HG03378 (cell line): Measurements from ENCODE around the gene LMO1.

Experiments
- ATAC-seq: cut with Tn5 transposase; IDR thresholded peaks from one replicate; pipeline ENCODE4 v1.9.1; 2021; ENCODE audit warnings: mild to moderate bottlenecking, moderate library complexity; ENCODE audit not compliant: unreplicated experiment

LMO1 gene

DNA sequence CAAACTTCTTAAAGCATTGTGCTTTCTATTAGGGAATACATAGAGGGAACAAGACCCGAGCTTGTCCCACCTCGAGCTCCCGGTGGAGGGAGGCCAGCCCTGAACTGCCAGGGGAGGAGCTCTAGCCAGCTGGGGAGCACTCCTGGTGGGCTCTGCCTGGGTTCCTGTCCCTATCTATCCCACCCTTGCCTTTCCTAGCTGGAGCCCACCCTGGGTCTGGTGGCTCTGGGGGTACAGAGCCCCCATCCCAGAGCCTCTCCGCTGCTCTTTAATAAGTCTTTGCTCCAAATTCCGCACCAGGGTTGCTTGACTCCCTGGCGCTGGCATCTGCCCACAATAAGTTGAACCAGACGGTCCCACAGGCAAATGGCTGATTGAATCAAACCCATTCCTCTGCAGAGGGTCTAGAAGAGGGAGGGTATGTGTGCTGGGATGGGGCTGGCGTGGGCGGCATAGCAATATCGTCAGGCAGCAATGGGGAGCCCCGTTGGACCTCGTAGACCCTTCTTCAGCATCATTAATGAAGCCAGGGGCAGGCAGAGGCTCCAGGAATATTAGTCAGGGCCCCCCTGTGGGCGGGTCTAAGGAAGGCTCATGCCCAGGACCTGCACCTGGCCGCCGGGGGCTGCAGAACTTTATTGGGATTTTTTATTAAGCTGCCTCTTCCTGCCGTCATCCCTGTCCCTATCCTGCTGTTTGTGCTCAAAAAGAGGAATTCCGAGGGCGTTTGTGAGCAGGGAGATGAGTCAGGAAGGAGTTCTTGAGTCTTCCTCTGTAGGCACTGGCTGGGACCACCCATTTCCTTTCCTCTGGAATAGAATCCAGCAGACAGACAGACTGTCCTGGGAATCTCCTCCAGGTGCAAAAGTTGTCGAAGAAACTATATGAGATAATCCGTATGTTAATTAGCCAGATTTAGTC, 56.3 kb downstream of the LMO1 start:
- ATAC-seq = no peak

DNA sequence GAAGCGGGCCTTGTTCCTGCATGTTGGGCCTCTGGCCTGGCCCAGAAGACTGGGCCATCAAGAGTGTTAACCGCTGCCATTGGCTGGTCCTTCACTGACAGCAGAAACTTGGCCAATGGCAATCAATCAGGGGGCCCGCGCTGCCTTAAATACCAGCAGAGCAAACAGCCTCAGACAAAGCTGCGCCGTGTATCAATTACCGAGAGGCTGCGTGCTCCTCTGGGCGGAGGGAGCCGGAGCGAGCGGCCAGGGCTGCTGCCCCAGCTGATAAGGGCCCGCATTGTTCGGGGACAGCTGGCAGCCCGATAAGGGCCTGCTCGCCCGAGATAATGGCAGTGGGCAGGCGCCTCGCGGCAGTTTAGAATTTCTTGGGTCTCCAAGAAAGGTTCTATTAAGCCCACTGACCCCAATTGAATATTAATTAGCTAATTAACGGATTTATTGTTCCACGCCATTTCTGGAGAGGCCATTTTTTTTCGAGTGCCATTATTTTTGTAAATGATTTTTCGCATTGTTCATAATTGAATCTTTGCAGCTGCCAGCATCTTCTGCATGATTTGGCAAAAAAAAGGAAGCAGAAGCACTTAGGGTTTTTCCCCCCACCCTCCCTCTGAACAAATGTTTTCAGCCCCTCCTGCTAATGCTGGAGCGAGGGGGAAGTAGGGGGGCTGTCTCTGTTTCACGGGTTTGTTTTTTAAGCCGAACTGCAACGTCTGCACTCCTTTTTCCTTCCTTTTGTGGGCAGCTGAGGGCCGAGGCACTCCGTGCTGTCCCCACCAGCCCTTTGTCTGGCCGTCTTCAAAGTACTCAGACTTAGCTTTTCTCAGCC, 57.2 kb downstream of the LMO1 start:
- ATAC-seq = no peak

DNA sequence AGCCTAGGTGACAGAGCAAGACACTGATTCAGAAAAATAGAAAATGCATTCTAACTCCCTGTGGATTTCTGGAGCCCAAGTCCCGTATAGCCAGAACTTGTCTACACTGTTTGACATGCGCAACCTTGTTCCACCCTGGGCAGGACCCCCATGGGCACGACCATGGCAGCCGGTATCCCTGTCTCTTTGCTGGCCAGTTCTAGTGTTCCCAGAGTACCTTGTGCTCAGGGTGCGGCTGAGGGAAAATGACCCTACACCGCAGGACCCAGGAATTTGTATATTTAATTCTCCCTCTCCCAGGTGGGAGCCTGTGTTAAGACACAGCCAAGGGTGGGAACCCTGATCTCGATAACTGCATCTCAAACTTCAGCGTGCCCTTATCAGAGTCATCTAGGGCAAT, 58.1 kb downstream of the LMO1 start:
- no peak for ATAC-seq

DNA sequence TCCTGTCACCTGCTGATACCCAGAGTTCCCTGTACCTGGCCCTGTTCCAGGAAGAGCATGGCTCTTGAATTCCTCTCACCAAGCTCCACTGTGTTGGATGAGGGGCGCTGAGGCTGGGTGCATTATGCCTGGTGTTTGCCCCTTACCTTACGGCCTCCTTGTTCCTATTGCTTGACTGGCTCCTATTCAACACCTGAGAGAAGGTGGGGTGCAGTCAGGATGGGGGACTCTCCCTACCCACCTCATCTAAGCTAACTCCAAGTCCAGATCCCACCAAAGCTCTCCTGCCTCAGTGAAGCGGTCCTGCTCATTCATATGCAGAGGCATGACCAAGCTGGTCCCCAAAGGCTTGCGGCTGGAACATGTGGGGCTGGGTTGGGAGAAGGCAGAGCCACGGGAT, 59.1 kb downstream of the LMO1 start:
- no peak for ATAC-seq

DNA sequence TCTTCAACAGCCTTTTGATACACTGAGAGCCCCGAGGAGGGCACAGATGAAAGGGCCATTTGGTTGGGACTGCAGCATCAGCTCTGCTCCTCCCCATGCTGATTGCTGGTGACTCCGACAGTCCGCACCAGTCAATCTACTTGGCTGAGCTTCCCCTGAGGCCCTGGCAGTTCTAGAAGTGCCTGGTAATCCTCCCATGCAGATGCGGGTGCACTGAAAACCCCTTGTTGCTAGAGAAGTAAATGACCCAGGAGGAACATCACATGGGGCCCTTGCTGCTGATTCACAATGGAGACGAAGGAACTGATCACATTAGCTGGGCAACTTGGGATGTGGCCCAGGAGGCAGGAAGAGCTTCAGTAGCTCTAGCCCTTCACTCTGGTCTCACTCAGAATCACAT, 59.7 kb downstream of the LMO1 start:
- no peak for ATAC-seq

DNA sequence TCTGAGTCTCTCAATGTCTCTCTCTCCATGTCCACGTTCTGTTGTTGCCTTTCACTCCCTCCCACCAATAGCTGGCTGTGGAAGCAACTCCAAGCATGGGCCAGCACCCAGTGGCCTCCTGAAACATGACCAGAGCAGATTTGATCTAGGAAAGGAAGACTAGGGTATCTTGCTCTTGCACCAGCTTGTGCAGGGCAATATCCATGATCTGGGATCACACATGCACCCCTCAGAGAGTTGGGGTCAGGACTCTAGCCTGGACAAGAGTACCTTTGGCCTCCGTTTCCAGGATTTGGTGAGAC, 60.3 kb downstream of the LMO1 start:
- ATAC-seq = no peak

DNA sequence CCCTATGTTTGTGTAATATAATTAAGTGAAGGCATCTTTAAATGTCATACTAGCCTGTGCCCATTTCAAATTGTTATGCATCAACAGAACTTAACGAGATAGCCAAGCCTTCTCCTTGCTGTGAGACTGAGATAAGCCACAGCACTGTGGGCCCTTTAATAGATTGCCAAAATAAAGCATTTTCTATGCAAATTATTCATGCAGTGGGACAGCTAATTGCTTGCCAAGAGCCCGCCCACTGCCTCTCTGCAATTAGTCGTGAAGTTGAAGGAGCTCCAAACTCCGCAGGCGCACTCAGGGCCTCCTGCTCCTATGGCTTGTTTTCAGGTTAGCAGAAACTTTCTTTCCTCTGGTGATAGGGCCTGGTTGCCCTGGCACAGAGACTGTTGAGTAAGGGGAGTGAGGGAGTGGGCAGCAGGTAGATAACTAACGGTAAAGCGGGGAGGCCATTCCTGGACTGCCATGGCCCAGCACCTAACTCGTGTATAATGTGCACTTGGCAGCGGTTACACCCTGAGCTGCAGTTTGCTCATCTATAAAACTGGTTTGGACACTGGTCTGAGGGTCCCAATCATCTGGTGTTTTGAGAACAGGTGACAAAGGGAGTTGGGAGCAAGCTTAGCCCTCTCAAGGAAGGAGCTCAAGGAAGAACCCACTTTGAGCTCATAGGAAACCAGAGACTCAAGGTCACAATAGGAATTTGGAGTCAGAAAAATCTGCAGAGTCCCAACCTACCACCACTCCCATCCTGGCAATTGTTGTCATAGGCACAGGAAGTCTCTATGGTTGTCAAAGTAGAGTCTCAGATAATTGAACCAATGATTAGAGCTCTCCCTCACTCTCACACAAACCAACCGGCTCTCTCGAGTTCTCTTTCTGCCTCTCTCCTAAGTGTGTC, 60.9 kb downstream of the LMO1 start:
- ATAC-seq = no peak

DNA sequence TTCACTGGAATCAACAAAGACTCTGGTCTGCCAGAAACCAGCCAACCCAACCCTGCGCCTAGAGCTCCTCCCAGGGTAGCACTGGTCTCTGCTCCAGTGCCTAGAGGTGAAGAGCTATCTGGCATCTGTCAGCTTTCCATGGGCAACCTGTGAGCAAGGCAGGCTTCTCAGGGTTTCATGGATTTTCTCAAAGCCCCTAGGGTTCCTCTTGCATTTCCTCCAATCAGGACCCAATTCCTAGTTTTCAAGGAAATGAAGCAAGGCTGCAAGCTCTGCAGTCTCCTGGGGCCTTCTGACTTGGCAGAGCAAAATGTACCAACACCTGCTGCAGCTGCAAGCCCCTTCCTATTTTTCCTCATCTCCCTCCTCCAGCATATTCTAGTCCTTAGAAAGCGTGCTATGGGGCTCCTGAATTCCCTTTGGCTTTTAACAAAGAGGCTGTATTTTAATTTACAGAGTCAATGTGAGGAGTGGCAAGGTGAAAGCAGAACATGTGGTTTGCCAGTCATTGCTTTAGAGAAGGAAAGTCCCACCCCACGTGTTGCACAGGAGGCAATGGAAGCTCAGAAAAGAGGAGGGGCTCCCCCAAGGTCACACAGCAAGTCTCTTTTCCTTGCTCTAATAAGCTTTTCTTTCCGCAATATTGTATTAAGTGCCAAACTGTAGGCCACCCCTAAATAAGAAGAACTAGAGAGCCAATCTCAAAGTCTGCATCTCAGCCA, 61.9 kb downstream of the LMO1 start:
- peak; percentile 71 for ATAC-seq

DNA sequence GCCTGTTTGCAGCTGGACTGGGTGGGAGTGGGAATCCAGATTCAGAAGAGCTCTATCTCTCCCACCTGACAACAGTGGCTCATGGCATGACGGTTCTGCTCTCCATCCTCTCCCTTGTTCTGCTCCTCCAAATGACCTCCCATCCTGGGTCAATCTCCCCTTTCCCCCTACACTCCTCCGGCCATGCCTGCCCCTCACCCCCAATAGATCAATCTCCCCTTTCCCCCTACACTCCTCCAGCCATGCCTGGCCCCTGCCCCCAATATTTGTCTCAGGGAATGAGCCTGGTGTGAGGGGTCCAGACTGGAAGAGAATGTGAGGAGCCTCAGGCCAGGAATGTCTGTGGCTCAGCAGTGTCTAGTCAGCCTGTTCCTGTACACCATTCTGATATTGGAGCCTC, 64.0 kb downstream of the LMO1 start:
- ATAC-seq = no peak

DNA sequence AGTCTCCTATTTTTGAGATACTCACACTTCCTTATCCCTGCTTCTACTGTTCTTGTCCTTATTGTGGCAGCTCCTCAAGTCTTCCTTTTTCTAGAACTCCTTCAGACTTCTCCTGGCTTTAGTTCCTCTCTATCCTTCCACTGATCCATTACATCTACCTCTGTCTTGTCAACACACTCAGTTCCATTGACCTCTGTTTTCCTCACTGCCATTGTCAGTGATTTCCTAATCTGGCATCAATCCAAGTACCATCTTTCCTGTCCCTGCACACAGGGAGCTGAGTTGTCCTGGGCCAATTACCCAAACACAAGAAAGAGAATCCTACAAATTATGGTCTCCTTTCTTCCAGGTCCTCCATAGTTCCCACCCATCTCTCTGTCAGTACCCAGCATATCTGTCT, 66.9 kb downstream of the LMO1 start:
- no peak for ATAC-seq

DNA sequence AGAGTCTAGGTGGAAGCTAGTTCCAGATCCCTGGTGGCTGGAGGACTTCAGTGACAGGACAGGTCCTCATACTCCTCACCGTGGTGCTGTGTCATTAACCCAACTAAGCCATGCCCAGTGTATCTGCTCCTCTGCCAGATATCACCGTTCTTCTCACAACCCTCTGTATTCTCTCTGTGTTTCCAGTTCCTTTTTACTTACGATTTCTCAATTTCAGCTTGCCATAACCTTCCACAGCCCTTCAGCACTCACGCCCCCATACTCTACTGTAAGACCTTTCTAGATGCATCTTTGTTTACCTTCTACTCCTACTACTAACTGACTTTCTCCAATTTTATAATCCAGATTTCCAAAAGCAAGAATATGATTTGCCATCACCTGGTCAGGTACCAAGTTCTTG, 68.7 kb downstream of the LMO1 start:
- ATAC-seq = no peak

DNA sequence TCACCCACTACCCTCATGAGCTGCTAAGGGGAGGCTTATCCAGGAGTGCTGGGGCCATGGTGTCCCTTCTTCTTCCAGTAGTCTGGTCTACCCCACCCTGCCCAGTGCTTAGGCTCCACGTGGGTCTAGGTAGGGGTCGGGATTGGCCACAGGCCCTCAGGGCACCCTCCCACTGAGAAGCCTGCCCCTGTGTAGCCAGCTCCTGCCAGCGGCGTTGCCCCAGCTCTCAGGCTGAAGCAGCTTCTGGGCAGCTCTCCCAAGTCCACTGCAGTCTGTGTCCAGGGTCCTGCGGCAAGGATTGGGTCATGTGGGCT, 70.8 kb downstream of the LMO1 start:
- ATAC-seq = peak; percentile 22

DNA sequence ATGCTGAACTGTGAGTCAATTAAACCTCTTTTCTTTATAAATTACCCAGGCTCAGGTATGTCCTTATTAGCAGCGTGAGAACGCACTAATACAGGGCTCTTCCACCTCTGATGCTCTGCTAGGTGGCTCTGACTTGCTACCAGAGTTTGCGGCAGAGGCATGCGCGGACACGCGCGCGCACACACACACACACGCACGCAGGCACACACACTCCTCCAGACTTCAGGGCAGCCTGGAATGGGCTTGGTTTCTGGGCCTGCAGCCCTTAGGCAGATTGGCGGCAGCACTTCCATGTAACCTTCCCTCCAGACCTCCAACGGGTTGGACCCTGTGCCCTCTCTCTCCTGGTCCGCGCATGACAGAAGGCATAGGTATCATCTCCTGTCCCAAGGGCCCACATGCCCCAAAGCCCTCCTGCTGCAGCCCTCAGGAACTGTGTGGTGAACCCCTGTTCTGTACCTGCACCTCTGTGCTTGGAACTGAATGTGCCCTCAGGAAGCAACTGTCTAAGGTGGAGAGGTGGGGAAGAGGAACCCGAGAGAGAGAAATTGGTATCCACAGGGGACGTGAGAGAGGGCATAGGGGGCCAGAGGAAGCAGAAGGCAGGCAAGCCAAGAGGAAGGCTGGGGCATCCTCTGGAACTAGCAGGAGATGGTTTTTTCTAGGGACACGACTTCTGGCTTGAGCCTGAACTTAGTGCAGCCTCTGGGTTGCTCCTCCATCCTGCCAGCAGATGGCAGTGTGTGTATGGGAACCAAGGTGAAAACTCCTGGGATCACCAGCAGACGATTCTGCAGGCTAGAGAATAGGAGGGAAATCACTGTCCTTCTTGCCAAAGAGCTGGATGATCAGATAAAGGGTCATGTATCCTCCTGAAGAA, 71.4 kb downstream of the LMO1 start:
- peak; percentile 49 for ATAC-seq

DNA sequence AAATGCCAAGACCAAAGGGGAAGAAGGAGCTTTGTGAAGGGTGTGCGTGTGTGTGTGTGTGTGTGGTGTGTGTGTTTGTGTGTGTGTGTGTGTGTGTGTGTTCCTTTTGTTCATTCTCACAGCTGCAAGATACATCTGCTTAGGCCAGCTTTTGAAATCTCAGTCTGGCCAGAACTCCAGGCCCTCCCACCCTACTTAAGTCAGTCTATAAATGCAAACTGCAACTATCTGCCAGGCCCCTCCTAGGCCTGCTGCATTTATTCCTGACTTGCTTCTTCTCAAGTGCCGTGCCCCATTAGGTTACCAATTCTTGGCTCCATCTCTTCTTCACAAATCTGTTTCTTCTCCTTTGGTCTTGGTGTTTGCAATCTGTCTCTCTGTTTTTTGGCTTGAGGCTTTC, 73.2 kb downstream of the LMO1 start:
- no peak for ATAC-seq

DNA sequence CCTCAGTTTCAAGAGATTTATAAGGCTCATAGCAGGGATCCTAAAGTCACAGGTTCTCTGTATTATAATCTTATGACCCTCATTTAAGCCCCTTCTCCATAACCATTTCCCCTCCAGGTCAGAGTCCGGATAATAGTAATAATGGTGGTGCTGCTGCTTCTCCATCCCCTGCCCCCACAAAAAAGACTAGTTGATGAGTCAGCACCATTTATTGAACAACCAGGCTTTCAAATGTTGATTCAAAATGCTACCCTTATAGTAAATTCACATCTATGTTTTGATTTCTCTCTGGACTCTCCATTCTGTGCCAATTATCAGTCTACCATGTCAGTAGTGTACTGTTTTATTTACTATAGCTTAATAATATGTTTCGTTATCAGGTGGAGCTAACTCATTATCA, 77.2 kb downstream of the LMO1 start:
- ATAC-seq = no peak

DNA sequence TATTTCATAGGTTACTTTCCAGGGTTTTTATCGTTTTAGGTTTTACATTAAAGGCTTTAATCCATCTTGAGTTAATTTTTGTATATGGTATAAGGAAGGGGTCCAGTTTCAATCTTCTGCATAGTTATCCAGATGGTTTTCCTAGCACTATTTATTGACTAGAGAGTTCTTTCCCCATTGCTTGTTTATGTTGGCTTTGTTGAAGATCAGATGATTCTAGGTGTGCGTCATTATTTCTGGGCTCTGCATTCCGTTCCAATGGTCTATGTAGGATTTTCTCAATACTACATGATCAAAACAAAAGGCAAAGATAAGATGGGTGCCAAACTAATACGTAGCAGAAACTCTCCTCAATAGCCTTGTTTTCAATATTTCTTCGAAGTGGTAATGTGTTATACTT, 80.6 kb downstream of the LMO1 start:
- ATAC-seq = no peak

DNA sequence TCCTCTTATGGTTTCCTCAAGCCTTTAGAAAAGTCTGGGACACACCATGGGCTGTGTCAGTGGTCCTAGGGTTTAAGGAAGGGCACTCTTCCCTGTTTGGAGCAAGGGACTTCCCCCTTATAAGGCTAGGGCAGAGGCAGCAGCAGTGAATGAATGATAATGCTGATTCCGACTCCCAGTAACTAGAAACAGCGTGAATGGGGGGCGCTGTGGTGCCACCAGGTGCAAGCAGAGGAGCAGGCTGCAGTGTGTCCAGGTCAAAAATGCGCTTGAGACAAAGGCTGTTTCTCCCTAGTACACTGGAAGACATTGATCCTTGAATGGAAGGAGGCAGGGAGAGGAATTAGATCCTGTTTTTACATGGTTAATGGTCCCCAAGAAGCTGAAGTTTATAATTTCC, 83.2 kb downstream of the LMO1 start:
- no peak for ATAC-seq

DNA sequence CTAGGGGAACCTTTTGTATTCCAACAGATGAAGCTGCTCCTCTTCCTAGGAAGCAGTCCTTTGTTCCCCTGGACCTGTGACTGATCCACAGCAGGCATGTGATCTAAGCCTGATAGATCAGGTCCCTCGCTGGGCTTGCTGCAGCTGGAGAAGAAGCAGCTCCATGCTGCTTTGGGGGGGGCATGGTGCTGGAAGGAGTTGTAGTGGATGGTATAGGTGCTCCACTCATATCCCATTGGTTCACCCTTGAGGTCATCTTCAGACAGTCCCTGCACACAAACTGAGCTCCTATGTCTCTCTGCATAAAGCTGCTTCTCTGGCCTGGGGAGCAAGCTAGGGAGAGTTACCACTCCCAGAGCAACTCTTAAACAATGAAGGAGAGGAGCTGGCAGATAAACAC, 85.4 kb downstream of the LMO1 start:
- no peak for ATAC-seq

DNA sequence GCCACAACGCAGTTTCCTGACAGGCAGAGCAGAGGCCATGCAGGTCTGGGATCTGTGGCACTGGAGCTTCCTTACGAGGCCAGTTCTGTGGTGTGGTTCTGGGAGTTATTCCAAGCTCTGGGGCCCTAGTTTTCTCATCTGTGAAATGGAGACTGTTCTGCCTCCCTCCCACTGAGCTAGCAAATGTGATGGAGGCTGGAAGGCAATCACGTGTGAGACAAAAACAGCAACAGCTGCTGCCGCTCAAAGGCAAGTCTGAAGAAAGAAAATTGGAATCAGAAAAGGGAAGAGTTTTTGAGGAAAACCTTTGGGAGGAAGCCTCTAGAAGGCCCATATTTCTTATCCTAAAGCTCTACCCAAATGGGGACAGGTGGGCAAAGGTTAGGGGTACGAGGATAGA, 86.5 kb downstream of the LMO1 start:
- ATAC-seq = no peak
